Small intestine (tissue), 7 donors: ENCODE measurements around the gene RESP18. TPM values are rescaled to one million over a fixed set of nuclear protein-coding genes. Genes with fewer than 3 reads are reported as not detected.
A peak's percentile ranks its signal among the peaks of the same experiment; 100 is the strongest.
"Not testable (repeated sequence)": the region's sequence is repeated elsewhere in the genome, so short reads cannot be mapped to it uniquely, and the experiment has no call there.

Experiments
- DNase-seq, 2 donors: peaks; one replicate each; pipeline versions ENCODE4 v3.0.0 to v3.0.0-alpha.2; 2013
- FAIRE-seq: peaks from 2 replicates; lab custom pipeline; 2012; peaks lifted over from hg19 to GRCh38; lab: Jason Lieb, UNC
- H3K27ac ChIP-seq, 3 donors: one replicate each; pipeline ENCODE4 v1.5.1; 2013; ENCODE audit warnings: low read length in 2 of 3, mild to moderate bottlenecking in 2 of 3, control low read depth in 1 of 3, inconsistent platforms in 1 of 3, low read depth in 1 of 3, moderate library complexity in 1 of 3
- H3K27me3 ChIP-seq, 3 donors: one replicate each; pipeline ENCODE4 v1.6.1; 2013; ENCODE audit warnings: low read length in 3 of 3, inconsistent platforms in 1 of 3; ENCODE audit not compliant: control insufficient read depth in 3 of 3, insufficient read depth in 3 of 3
- H3K36me3 ChIP-seq, 3 donors: one replicate each; pipeline ENCODE4 v1.6.1; 2013; ENCODE audit warnings: low read length in 3 of 3, inconsistent platforms in 1 of 3, low read depth in 1 of 3, mild to moderate bottlenecking in 1 of 3, moderate library complexity in 1 of 3; ENCODE audit not compliant: control insufficient read depth in 3 of 3, insufficient read depth in 2 of 3
- H3K4me1 ChIP-seq, 3 donors: one replicate each; pipeline ENCODE4 v1.6.1; 2013; ENCODE audit warnings: low read length in 2 of 3, inconsistent platforms in 1 of 3, low read depth in 1 of 3, mild to moderate bottlenecking in 1 of 3, moderate library complexity in 1 of 3; ENCODE audit not compliant: control insufficient read depth in 3 of 3, insufficient read depth in 2 of 3
- H3K4me3 ChIP-seq, 3 donors: one replicate each; pipeline ENCODE4 v1.5.1; 2013; ENCODE audit warnings: low read length in 3 of 3, control low read depth in 1 of 3, inconsistent platforms in 1 of 3, low read depth in 1 of 3, mild to moderate bottlenecking in 1 of 3, moderate library complexity in 1 of 3
- H3K9me3 ChIP-seq, 2 donors: one replicate each; pipeline ENCODE4 v1.6.1; 2013; ENCODE audit warnings: low read depth in 1 of 2, low read length in 1 of 2; ENCODE audit not compliant: control insufficient read depth in 2 of 2, insufficient read depth in 1 of 2
- WGBS, 3 donors: extraction: QIAGEN DNeasy Blood & Tissue Kit; methylation state at CpG; one replicate each; pipeline ENCODE4 v1.1.7; 2013; 5-methylcytosine and 5-hydroxymethylcytosine counted together
- polyA plus RNA-seq, 4 donors: library from polyadenylated mRNA; stranded (reverse) in 3 of 4; unstranded in 1 of 4; fragments of 200-250 nt in 3 of 4; fragments of 120-200 nt in 1 of 4; gene quantifications; one replicate each; pipeline versions ENCODE4 v1.2.1 to v1.2.3, GENCODE V29; 2013
- donor health status: healthy with polysubstance abuse.
- donor health status: control.
- donor health status: control.
- donor health status: Bipolar disorder and iron deficiency.
- donor health status: healthy.

Gene RESP18
- polyA plus RNA-seq, 4 donors, result 0.16 to 0.28 TPM; not detected in 2

- no peak for FAIRE-seq
- 67 to 76% (median 69%) methylated on average over 4 of the region's 4 CpGs for WGBS, 3 donors
These were observed 40.5 kb downstream of the RESP18 start for GRCh38 chr2:219291910-219292490.

GRCh38 chr2:219291394-219291793 is 41.1 kb downstream of the RESP18 start:
- Histone ChIP-seq H3K4me1 (peaks cover 0 to 6% (median 0%) of the 10 kb centered on the region in 3 donors), H3K27me3 (peaks cover 0 to 2% (median 0%) of the 10 kb centered on the region in 3 donors), H3K4me3 (no peak overlapping the region), H3K27ac (no peak overlapping the region), H3K36me3 (peaks cover 0 to 5% (median 2%) of the 10 kb centered on the region in 3 donors), H3K9me3 (no peaks in the 10 kb centered on the region)
- no peak for FAIRE-seq
- no peak for DNase-seq
- WGBS, 3 donors, result 78 to 86% (median 79%) methylated on average over 6 to 7 of the region's 7 CpGs

More at GRCh38 chr2:219291910-219292490, 40.5 kb downstream of the RESP18 start:
- Histone ChIP-seq H3K9me3 (no peaks in the 10 kb centered on the region), H3K36me3 (no peaks in the 10 kb centered on the region), H3K4me1 (peaks cover 0 to 6% (median 0%) of the 10 kb centered on the region in 3 donors), H3K27ac (no peak overlapping the region), H3K27me3 (peaks cover 0 to 6% (median 0%) of the 10 kb centered on the region in 3 donors), H3K4me3 (no peak overlapping the region)
- DNase-seq, result no peak

- DNase-seq (no peak), FAIRE-seq (no peak)
- peaks cover 0 to 6% (median 0%) of the 10 kb centered on the region in 3 donors for H3K4me1 ChIP-seq
- H3K27ac ChIP-seq, result no peak overlapping the region
- no peaks in the 10 kb centered on the region for H3K27me3 ChIP-seq
- H3K9me3 ChIP-seq, result no peaks in the 10 kb centered on the region
- H3K4me3 ChIP-seq, result no peak overlapping the region
- 82 to 87% (median 87%) methylated on average over 16 of the region's 16 CpGs for WGBS, 3 donors
- peaks cover 0 to 11% (median 3%) of the 10 kb centered on the region in 3 donors for H3K36me3 ChIP-seq
These were observed 42.0 kb downstream of the RESP18 start for GRCh38 chr2:219290381-219291171.

DNA sequence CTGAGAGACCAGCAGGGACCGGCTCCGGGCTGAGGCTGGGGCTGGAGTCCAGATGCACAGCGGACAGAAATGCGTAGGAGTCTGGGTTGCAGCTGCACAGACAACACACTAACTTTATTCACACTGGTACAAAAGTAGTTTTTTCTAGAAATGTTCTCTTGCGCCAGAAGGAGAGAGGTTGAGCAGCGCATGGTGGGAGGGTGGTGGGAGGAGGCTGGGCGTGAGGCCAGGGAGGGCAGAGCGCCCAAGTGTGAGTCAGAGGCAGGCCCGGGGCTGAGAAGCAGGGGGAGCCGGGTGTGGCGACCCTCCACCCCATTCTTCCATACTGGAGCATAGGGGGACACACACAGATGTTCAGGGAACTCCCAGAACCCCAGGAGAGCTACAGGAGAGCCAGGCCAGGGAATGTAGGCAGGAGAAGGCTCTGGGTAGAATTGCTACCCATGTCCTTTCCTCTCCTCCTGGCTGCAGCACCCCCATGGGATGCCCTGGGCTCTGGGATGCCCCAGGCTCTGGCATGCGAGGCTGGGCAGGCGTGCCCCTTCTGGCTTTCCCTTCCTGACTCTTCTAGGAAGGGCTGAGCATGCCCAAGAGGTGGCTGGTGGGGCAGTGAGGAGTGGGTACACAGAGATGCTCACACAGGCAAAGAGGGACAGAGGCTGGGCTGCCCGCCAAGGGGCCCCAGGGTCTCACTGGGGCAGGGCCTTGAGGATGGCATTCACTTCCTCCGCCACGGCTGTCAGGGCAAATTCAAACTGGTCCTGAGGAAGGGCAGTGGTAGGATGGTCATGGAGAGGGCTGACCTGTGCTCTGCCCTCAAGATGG is 42.8 kb downstream of the RESP18 start:
- no peaks in the 10 kb centered on the region for H3K27me3 ChIP-seq
- WGBS, 3 donors, result 48 to 57% (median 53%) methylated on average over 16 of the region's 16 CpGs
- peaks cover 2 to 19% (median 3%) of the 10 kb centered on the region in 3 donors for H3K36me3 ChIP-seq
- H3K4me3 ChIP-seq, result no peak overlapping the region
- H3K9me3 ChIP-seq, result no peaks in the 10 kb centered on the region
- peak in 1 of 2 donors; percentile 32 for DNase-seq
- FAIRE-seq, result no peak
- peaks cover 0 to 2% (median 0%) of the 10 kb centered on the region in 3 donors for H3K4me1 ChIP-seq
- peak overlapping the region in 2 of 3 donors; percentile 19 to 21 for H3K27ac ChIP-seq

DNA sequence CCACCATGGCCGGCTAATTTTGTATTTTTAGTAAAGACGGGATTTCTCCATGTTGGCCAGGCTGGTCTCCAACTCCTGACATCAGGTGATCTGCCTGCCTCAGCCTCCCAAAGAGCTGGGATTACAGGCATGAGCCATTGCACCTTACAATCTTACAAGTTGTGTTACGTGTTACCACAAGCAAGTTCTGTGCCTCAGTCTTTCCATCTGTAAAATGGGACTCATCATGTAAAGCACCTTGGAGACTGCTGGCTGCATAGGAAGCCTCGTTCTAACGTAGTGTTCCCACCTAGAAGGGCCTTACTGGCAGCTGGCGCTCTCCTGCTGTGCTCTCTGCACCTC is 43.4 kb downstream of the RESP18 start:
- H3K27ac ChIP-seq, result no peak overlapping the region
- DNase-seq, result no peak
- H3K36me3 ChIP-seq, result peaks cover 2 to 25% (median 3%) of the 10 kb centered on the region in 3 donors
- FAIRE-seq, result no peak
- WGBS, 3 donors, result 75 to 80% (median 79%) methylated on average over 6 of the region's 6 CpGs
- H3K27me3 ChIP-seq, result no peaks in the 10 kb centered on the region
- H3K9me3 ChIP-seq, result no peaks in the 10 kb centered on the region
- H3K4me3 ChIP-seq, result no peak overlapping the region
- peaks cover 0 to 2% (median 0%) of the 10 kb centered on the region in 3 donors for H3K4me1 ChIP-seq

- 76 to 84% (median 83%) methylated on average over 10 of the region's 10 CpGs for WGBS, 3 donors
- Histone ChIP-seq H3K36me3 (peaks cover 7 to 39% (median 7%) of the 10 kb centered on the region in 3 donors), H3K9me3 (no peaks in the 10 kb centered on the region), H3K4me1 (no peaks in the 10 kb centered on the region), H3K27me3 (no peaks in the 10 kb centered on the region), H3K4me3 (no peak overlapping the region), H3K27ac (no peak overlapping the region)
- DNase-seq (no peak), FAIRE-seq (no peak)
These were observed 44.8 kb downstream of the RESP18 start for GRCh38 chr2:219287580-219288265.

GRCh38 chr2:219287116-219287440 is 45.5 kb downstream of the RESP18 start:
- not testable (repeated sequence) for H3K27ac ChIP-seq, H3K27me3 ChIP-seq, H3K4me1 ChIP-seq, FAIRE-seq, H3K4me3 ChIP-seq, DNase-seq, H3K9me3 ChIP-seq
- 82 to 86% (median 84%) methylated on average over 6 of the region's 6 CpGs for WGBS, 3 donors
- peaks cover 7 to 44% (median 9%) of the 10 kb centered on the region in 3 donors for H3K36me3 ChIP-seq
